ENCODE measurements around the gene SLC22A3.
"Not testable (repeated sequence)": the region's sequence is repeated elsewhere in the genome, so short reads cannot be mapped to it uniquely, and the experiment has no call there.

Gene SLC22A3

DNA sequence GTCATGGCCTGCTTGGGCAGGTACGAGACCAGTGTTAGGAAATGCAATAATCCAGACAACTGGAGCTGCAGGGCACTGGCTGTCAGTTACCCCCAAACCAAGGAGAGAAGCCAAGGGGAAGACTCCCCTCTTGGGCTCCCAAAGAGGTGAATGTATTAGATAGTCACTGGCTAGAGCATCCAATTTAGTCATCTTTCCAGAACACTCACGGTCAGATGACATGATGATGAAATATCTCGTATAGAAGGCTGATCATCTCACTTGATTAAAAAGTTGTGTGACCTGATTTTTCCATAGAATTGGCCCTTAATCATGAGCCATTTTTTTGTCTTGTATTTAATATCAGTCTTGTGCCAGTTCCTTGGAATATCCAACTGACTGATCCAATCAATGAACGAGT lies 40.7 kb downstream of the SLC22A3 start:
- no peak overlapping the region for H3K27ac ChIP-seq (ENCODE audit: low read depth, low read length)
- TF ChIP-seq, protein P1, sequence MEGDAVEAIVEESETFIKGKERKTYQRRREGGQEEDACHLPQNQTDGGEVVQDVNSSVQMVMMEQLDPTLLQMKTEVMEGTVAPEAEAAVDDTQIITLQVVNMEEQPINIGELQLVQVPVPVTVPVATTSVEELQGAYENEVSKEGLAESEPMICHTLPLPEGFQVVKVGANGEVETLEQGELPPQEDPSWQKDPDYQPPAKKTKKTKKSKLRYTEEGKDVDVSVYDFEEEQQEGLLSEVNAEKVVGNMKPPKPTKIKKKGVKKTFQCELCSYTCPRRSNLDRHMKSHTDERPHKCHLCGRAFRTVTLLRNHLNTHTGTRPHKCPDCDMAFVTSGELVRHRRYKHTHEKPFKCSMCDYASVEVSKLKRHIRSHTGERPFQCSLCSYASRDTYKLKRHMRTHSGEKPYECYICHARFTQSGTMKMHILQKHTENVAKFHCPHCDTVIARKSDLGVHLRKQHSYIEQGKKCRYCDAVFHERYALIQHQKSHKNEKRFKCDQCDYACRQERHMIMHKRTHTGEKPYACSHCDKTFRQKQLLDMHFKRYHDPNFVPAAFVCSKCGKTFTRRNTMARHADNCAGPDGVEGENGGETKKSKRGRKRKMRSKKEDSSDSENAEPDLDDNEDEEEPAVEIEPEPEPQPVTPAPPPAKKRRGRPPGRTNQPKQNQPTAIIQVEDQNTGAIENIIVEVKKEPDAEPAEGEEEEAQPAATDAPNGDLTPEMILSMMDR (IDR thresholded peaks at IDR 0.05; ENCODE audit: low read depth, low read length, poor library complexity, severe bottlenecking) = no peak
- no peak for TF ChIP-seq EZH2phosphoT487 (IDR thresholded peaks at IDR 0.05; ENCODE audit: borderline replicate concordance, low read length)
- no peaks in the 10 kb centered on the region for H3K79me2 ChIP-seq (ENCODE audit: control insufficient read depth, low read length)
- no peaks in the 10 kb centered on the region for H3K36me3 ChIP-seq (ENCODE audit: control insufficient read depth, low read length)
- H4K20me1 ChIP-seq (ENCODE audit: control insufficient read depth, insufficient read depth, low read depth, low read length) = no peaks in the 10 kb centered on the region
- H3K4me3 ChIP-seq (ENCODE audit: low read length) = no peak overlapping the region
- H3F3A ChIP-seq (ENCODE audit: control insufficient read depth, insufficient read depth) = no peaks in the 10 kb centered on the region
- H3K27me3 ChIP-seq (ENCODE audit: control insufficient read depth, low read length) = no peaks in the 10 kb centered on the region
- no peak overlapping the region for H3K4me2 ChIP-seq (ENCODE audit: low read length)
- H3K9me2 ChIP-seq (replicated peaks; ENCODE audit: control insufficient read depth, low read length) = no peaks in the 10 kb centered on the region
- H3K4me1 ChIP-seq (ENCODE audit: control insufficient read depth, low read length) = no peaks in the 10 kb centered on the region
- H3K9me3 ChIP-seq (ENCODE audit: control insufficient read depth, insufficient read depth, low read length) = no peaks in the 10 kb centered on the region

DNA sequence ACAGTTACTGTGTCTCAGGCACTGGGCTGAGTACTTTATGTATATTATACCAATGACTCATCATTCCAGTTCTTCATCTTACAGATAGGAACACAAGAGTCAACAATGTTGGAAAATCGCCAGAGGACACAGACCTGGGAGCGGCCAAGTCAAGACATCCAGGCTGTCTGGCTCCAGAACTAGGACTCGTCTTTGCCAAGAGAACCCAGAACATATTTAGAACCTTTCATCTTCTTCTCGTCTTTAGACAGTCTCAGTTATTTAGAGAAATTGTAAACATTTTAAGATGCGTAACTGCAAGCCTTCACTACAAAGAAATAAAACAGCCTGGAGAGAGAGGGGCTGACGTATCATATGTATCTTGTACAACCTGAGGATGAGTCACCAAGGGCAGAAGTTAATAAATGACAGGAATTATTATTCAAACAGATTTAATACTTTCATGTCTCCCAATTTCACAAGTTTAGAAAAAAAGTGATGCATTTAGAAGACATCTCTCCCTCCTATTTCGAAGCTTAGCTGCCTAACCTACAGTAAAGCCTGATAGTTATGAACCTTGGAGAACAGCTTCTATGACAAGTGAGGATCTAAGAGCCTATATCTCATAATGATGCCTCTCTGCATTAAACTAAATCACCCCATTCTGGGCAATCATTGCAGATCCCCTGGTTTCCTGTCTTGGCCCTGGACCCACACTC lies 43.4 kb downstream of the SLC22A3 start:
- H3K36me3 ChIP-seq (ENCODE audit: control insufficient read depth, low read length) = no peaks in the 10 kb centered on the region
- H3K9me3 ChIP-seq (ENCODE audit: control insufficient read depth, insufficient read depth, low read length) = no peaks in the 10 kb centered on the region
- no peaks in the 10 kb centered on the region for H3K9me2 ChIP-seq (replicated peaks; ENCODE audit: control insufficient read depth, low read length)
- no peaks in the 10 kb centered on the region for H3K4me1 ChIP-seq (ENCODE audit: control insufficient read depth, low read length)
- no peaks in the 10 kb centered on the region for H3K27me3 ChIP-seq (ENCODE audit: control insufficient read depth, low read length)
- no peak overlapping the region for H3K27ac ChIP-seq (ENCODE audit: low read depth, low read length)
- no peaks in the 10 kb centered on the region for H3K79me2 ChIP-seq (ENCODE audit: control insufficient read depth, low read length)
- H3K4me3 ChIP-seq (ENCODE audit: low read length) = no peak overlapping the region
- H3K4me2 ChIP-seq (ENCODE audit: low read length) = no peak overlapping the region
- no peak for TF ChIP-seq EZH2phosphoT487 (IDR thresholded peaks at IDR 0.05; ENCODE audit: borderline replicate concordance, low read length)
- TF ChIP-seq, protein P1 (IDR thresholded peaks at IDR 0.05; ENCODE audit: low read depth, low read length, poor library complexity, severe bottlenecking) = no peak
- H4K20me1 ChIP-seq (ENCODE audit: control insufficient read depth, insufficient read depth, low read depth, low read length) = no peaks in the 10 kb centered on the region
- H3F3A ChIP-seq (ENCODE audit: control insufficient read depth, insufficient read depth) = no peaks in the 10 kb centered on the region

DNA sequence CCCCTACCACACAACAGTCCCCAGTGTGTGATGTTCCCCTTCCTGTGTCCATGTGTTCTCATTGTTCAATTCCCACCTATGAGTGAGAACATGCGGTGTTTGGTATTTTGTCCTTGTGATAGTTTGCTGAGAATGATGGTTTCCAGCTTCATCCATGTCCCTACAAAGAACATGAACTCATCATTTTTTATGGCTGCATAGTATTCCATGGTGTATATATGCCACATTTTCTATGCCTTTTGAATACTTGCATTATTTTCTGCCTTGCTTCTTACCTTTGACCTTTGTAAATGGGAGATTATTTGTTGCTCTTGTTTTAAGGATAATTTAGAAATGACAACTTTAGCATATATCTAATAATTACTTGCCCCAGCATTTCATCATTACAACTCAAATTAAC lies 45.3 kb downstream of the SLC22A3 start:
- not testable (repeated sequence) for H3K79me2 ChIP-seq (ENCODE audit: control insufficient read depth, low read length); H3K27me3 ChIP-seq (ENCODE audit: control insufficient read depth, low read length); H3K27ac ChIP-seq (ENCODE audit: low read depth, low read length); H3K9me3 ChIP-seq (ENCODE audit: control insufficient read depth, insufficient read depth, low read length); H3K9me2 ChIP-seq (replicated peaks; ENCODE audit: control insufficient read depth, low read length); H3F3A ChIP-seq (ENCODE audit: control insufficient read depth, insufficient read depth); H3K4me1 ChIP-seq (ENCODE audit: control insufficient read depth, low read length); H3K4me3 ChIP-seq (ENCODE audit: low read length); H3K4me2 ChIP-seq (ENCODE audit: low read length); H3K36me3 ChIP-seq (ENCODE audit: control insufficient read depth, low read length); H4K20me1 ChIP-seq (ENCODE audit: control insufficient read depth, insufficient read depth, low read depth, low read length)

DNA sequence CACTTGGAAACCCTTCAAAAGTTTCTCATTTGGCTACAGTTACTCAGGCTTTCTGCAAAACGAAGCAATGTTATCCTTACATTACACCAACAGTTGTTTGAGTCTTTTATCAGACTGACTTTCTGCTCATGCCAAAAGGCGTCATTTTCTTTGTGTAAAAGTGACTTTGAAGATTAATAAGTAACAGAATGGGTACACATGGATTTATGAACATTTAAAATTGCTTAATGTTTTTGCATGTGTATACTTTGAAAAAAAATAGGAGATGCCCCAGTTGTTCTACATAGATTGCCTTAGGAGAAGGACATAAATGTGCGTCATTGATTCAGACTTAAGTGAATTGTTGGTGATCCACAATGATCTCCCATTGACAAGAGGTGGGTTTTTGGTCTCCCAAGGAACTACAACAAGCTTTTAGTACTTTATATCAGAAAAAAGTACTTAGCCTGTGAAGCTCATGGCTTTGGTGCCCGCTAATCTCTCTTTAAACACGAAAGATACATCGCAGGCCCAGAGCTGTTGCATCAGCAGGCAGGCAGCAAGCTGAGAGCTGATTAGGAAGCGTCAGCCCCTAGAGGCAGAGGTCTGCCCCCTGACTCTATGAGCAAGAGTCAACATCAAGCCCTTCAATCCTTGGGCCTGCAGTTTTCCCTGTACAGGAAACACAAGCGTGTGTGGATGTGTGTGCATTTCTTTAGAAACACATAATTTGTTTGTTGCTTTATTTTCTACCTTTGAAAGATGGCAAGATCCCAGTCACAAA lies 45.9 kb downstream of the SLC22A3 start:
- H3K79me2 ChIP-seq (ENCODE audit: control insufficient read depth, low read length) = no peaks in the 10 kb centered on the region
- H3K9me2 ChIP-seq (replicated peaks; ENCODE audit: control insufficient read depth, low read length) = no peaks in the 10 kb centered on the region
- H3K27ac ChIP-seq (ENCODE audit: low read depth, low read length) = no peak overlapping the region
- no peaks in the 10 kb centered on the region for H3F3A ChIP-seq (ENCODE audit: control insufficient read depth, insufficient read depth)
- H3K27me3 ChIP-seq (ENCODE audit: control insufficient read depth, low read length) = no peaks in the 10 kb centered on the region
- no peak for TF ChIP-seq EZH2phosphoT487 (IDR thresholded peaks at IDR 0.05; ENCODE audit: borderline replicate concordance, low read length)
- TF ChIP-seq, protein P1 (IDR thresholded peaks at IDR 0.05; ENCODE audit: low read depth, low read length, poor library complexity, severe bottlenecking) = no peak
- H3K4me2 ChIP-seq (ENCODE audit: low read length) = no peak overlapping the region
- no peaks in the 10 kb centered on the region for H3K4me1 ChIP-seq (ENCODE audit: control insufficient read depth, low read length)
- no peaks in the 10 kb centered on the region for H3K9me3 ChIP-seq (ENCODE audit: control insufficient read depth, insufficient read depth, low read length)
- H3K4me3 ChIP-seq (ENCODE audit: low read length) = no peak overlapping the region
- H4K20me1 ChIP-seq (ENCODE audit: control insufficient read depth, insufficient read depth, low read depth, low read length) = no peaks in the 10 kb centered on the region
- no peaks in the 10 kb centered on the region for H3K36me3 ChIP-seq (ENCODE audit: control insufficient read depth, low read length)
